Measurements from ENCODE around the gene DNM3.

Gene DNM3

GRCh38 chr1:171940368-171940767 lies 99.1 kb downstream of the DNM3 start:
- no peak for DNase-seq (ENCODE audit: low spot score)
- no peak for TF ChIP-seq CTCF (IDR thresholded peaks at IDR 0.05)
- H3K4me3 ChIP-seq, result no peak overlapping the region
- H3K27ac ChIP-seq, result no peak overlapping the region

GRCh38 chr1:171941920-171942319 lies 100.6 kb downstream of the DNM3 start:
- no peak for TF ChIP-seq CTCF (IDR thresholded peaks at IDR 0.05)
- no peak for DNase-seq (ENCODE audit: low spot score)
- Histone ChIP-seq H3K27ac (no peak overlapping the region), H3K4me3 (no peak overlapping the region)

GRCh38 chr1:171943973-171944561 lies 102.8 kb downstream of the DNM3 start:
- TF ChIP-seq CTCF (IDR thresholded peaks at IDR 0.05), result no peak
- Histone ChIP-seq H3K4me3 (no peak overlapping the region), H3K27ac (no peak overlapping the region)
- DNase-seq (ENCODE audit: low spot score), result no peak

- no peak for TF ChIP-seq CTCF (IDR thresholded peaks at IDR 0.05)
- H3K27ac ChIP-seq, result no peak overlapping the region
- no peak overlapping the region for H3K4me3 ChIP-seq
- DNase-seq (ENCODE audit: low spot score), result no peak
These were observed 107.2 kb downstream of the DNM3 start for GRCh38 chr1:171948511-171948910.

- Histone ChIP-seq H3K4me3 (no peak overlapping the region), H3K27ac (no peak overlapping the region)
- no peak for DNase-seq (ENCODE audit: low spot score)
- TF ChIP-seq CTCF (IDR thresholded peaks at IDR 0.05), result no peak
These were observed 108.0 kb downstream of the DNM3 start for GRCh38 chr1:171949316-171949715.

- no peak overlapping the region for H3K27ac ChIP-seq
- H3K4me3 ChIP-seq, result no peak overlapping the region
- DNase-seq (ENCODE audit: low spot score), result no peak
- TF ChIP-seq CTCF (IDR thresholded peaks at IDR 0.05), result no peak
These were observed 112.5 kb downstream of the DNM3 start for GRCh38 chr1:171953835-171954234.

GRCh38 chr1:171954361-171954760 lies 113.1 kb downstream of the DNM3 start:
- DNase-seq (ENCODE audit: low spot score), result no peak
- no peak overlapping the region for H3K27ac ChIP-seq

More at GRCh38 chr1:171954361-171954760, 113.1 kb downstream of the DNM3 start:
- H3K4me3 ChIP-seq, result no peak overlapping the region
- no peak for TF ChIP-seq CTCF (IDR thresholded peaks at IDR 0.05)

Data from coronary artery (tissue), 2 donors.